Mucosa of rectum (tissue), 2 donors: ENCODE results near the gene KLRB1.

Experiments
- H3K27ac ChIP-seq, 2 donors: one replicate each; pipeline ENCODE4 v1.7.0; 2013; ENCODE audit warnings: inconsistent platforms in 2 of 2, low read depth in 2 of 2, low read length in 2 of 2
- H3K27me3 ChIP-seq, 2 donors: one replicate each; pipeline ENCODE4 v1.7.0; 2013; ENCODE audit warnings: low read length in 2 of 2; ENCODE audit not compliant: control insufficient read depth in 2 of 2, insufficient read depth in 2 of 2
- H3K36me3 ChIP-seq, 2 donors: one replicate each; pipeline ENCODE4 v1.7.0; 2013; ENCODE audit warnings: low read length in 2 of 2; ENCODE audit not compliant: control insufficient read depth in 2 of 2, insufficient read depth in 2 of 2
- H3K4me1 ChIP-seq, 2 donors: one replicate each; pipeline ENCODE4 v1.7.0; 2013; ENCODE audit warnings: low read length in 2 of 2, mild to moderate bottlenecking in 1 of 2; ENCODE audit not compliant: control insufficient read depth in 2 of 2, insufficient read depth in 2 of 2
- H3K4me3 ChIP-seq, 2 donors: one replicate each; pipeline ENCODE4 v1.7.0; 2013; ENCODE audit warnings: low read length in 2 of 2
- H3K9ac ChIP-seq, 2 donors: one replicate each; pipeline ENCODE4 v1.7.0; 2013; ENCODE audit warnings: low read length in 2 of 2, low read depth in 1 of 2, mild to moderate bottlenecking in 1 of 2
- H3K9me3 ChIP-seq, 2 donors: one replicate each; pipeline ENCODE4 v1.7.0; 2013; ENCODE audit warnings: low read length in 2 of 2; ENCODE audit not compliant: control insufficient read depth in 2 of 2
- donor health status: healthy.
- donor health status: Normal muscosa, but diverticular disease.

Gene KLRB1

GRCh38 chr12:9642606-9643265 is 35.0 kb upstream of the KLRB1 start:
- H3K4me3 ChIP-seq, result no peak overlapping the region
- H3K27ac ChIP-seq, result no peak overlapping the region
- no peaks in the 10 kb centered on the region for H3K36me3 ChIP-seq
- no peaks in the 10 kb centered on the region for H3K27me3 ChIP-seq
- peaks cover 5 to 8% of the 10 kb centered on the region in 2 donors for H3K4me1 ChIP-seq
- peaks cover 0 to 2% of the 10 kb centered on the region in 2 donors for H3K9me3 ChIP-seq
- H3K9ac ChIP-seq, result no peak overlapping the region

GRCh38 chr12:9640024-9640423 is 32.3 kb upstream of the KLRB1 start:
- no peak overlapping the region for H3K4me3 ChIP-seq
- no peaks in the 10 kb centered on the region for H3K27me3 ChIP-seq
- no peak overlapping the region for H3K9ac ChIP-seq
- H3K9me3 ChIP-seq, result peaks cover 0 to 2% of the 10 kb centered on the region in 2 donors
- H3K36me3 ChIP-seq, result no peaks in the 10 kb centered on the region
- no peaks in the 10 kb centered on the region for H3K4me1 ChIP-seq
- H3K27ac ChIP-seq, result no peak overlapping the region

- H3K9ac ChIP-seq, result no peak overlapping the region
- no peaks in the 10 kb centered on the region for H3K36me3 ChIP-seq
- no peak overlapping the region for H3K27ac ChIP-seq
Observed at GRCh38 chr12:9636851-9637206, 29.1 kb upstream of the KLRB1 start.

GRCh38 chr12:9636150-9636850 is 28.6 kb upstream of the KLRB1 start:
- no peaks in the 10 kb centered on the region for H3K9me3 ChIP-seq
- no peaks in the 10 kb centered on the region for H3K4me1 ChIP-seq
- H3K27me3 ChIP-seq, result no peaks in the 10 kb centered on the region
- H3K27ac ChIP-seq, result no peak overlapping the region
- H3K36me3 ChIP-seq, result no peaks in the 10 kb centered on the region
- no peak overlapping the region for H3K9ac ChIP-seq
- H3K4me3 ChIP-seq, result no peak overlapping the region

More at GRCh38 chr12:9636851-9637206, 29.1 kb upstream of the KLRB1 start:
- Histone ChIP-seq H3K4me1 (no peaks in the 10 kb centered on the region), H3K27me3 (no peaks in the 10 kb centered on the region), H3K4me3 (no peak overlapping the region), H3K9me3 (no peaks in the 10 kb centered on the region)

GRCh38 chr12:9634969-9635754 is 27.4 kb upstream of the KLRB1 start:
- Histone ChIP-seq H3K27me3 (no peaks in the 10 kb centered on the region), H3K9me3 (no peaks in the 10 kb centered on the region), H3K27ac (no peak overlapping the region), H3K9ac (no peak overlapping the region), H3K36me3 (no peaks in the 10 kb centered on the region), H3K4me3 (no peak overlapping the region), H3K4me1 (no peaks in the 10 kb centered on the region)

GRCh38 chr12:9634177-9634803 is 26.6 kb upstream of the KLRB1 start:
- no peak overlapping the region for H3K9ac ChIP-seq
- no peaks in the 10 kb centered on the region for H3K27me3 ChIP-seq
- H3K4me1 ChIP-seq, result no peaks in the 10 kb centered on the region
- H3K36me3 ChIP-seq, result no peaks in the 10 kb centered on the region
- no peak overlapping the region for H3K27ac ChIP-seq
- H3K4me3 ChIP-seq, result no peak overlapping the region
- H3K9me3 ChIP-seq, result no peaks in the 10 kb centered on the region

GRCh38 chr12:9632766-9633165 is 25.1 kb upstream of the KLRB1 start:
- H3K4me1 ChIP-seq, result no peaks in the 10 kb centered on the region
- H3K9ac ChIP-seq, result no peak overlapping the region
- no peak overlapping the region for H3K27ac ChIP-seq

GRCh38 chr12:9626821-9627220 is 19.1 kb upstream of the KLRB1 start:
- no peak overlapping the region for H3K4me3 ChIP-seq
- no peak overlapping the region for H3K9ac ChIP-seq
- H3K9me3 ChIP-seq, result no peaks in the 10 kb centered on the region
- H3K4me1 ChIP-seq, result no peaks in the 10 kb centered on the region
- no peaks in the 10 kb centered on the region for H3K36me3 ChIP-seq
- no peaks in the 10 kb centered on the region for H3K27me3 ChIP-seq
- no peak overlapping the region for H3K27ac ChIP-seq

More at GRCh38 chr12:9632766-9633165, 25.1 kb upstream of the KLRB1 start:
- Histone ChIP-seq H3K9me3 (no peaks in the 10 kb centered on the region), H3K4me3 (no peak overlapping the region), H3K27me3 (no peaks in the 10 kb centered on the region), H3K36me3 (no peaks in the 10 kb centered on the region)

GRCh38 chr12:9626291-9626690 is 18.6 kb upstream of the KLRB1 start:
- Histone ChIP-seq H3K27ac (no peak overlapping the region), H3K4me3 (no peak overlapping the region), H3K27me3 (no peaks in the 10 kb centered on the region), H3K4me1 (no peaks in the 10 kb centered on the region), H3K36me3 (no peaks in the 10 kb centered on the region), H3K9ac (no peak overlapping the region), H3K9me3 (no peaks in the 10 kb centered on the region)

GRCh38 chr12:9625019-9625418 is 17.3 kb upstream of the KLRB1 start:
- H3K27me3 ChIP-seq, result no peaks in the 10 kb centered on the region
- no peak overlapping the region for H3K27ac ChIP-seq
- H3K36me3 ChIP-seq, result no peaks in the 10 kb centered on the region
- H3K9me3 ChIP-seq, result no peaks in the 10 kb centered on the region
- no peaks in the 10 kb centered on the region for H3K4me1 ChIP-seq
- H3K9ac ChIP-seq, result no peak overlapping the region
- H3K4me3 ChIP-seq, result no peak overlapping the region
